Measurements from ENCODE around the gene TOR3A. TPM values are rescaled to one million over a fixed set of nuclear protein-coding genes. Genes with fewer than 3 reads are reported as not detected.
A peak's percentile ranks its signal among the peaks of the same experiment; 100 is the strongest.

The TOR3A gene
- total and polyA plus RNA-seq, 2 of the 13 experiments (the other 11 are each of a cell fraction or from before 2014, with no cell fraction given) = 14.7 to 28.4 TPM

DNA sequence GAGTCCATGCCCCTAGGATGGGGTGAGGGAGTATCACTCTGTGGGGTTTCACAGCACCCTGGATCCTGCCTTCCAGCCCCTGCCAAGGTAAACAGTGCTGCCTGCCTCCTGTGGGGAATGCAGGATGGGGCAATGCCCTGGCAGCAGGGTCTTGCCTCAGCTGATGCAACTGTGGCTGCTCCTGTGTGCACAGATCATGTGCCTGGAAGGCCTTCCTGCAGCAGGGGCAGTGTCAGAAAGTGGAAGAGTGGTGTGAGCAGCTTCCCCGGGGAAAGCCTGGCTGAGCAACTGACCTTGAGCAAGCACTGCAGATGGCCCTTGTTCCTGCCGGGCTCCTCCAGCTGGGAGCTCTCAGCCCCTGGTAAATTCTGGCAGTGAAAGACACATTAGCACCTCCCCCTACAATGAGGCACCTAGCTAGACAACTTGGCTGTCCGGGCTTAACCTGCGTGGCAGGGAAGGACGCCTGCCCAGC is 9.9 kb downstream of the TOR3A start (continued):
- TF ChIP-seq, protein P1, sequence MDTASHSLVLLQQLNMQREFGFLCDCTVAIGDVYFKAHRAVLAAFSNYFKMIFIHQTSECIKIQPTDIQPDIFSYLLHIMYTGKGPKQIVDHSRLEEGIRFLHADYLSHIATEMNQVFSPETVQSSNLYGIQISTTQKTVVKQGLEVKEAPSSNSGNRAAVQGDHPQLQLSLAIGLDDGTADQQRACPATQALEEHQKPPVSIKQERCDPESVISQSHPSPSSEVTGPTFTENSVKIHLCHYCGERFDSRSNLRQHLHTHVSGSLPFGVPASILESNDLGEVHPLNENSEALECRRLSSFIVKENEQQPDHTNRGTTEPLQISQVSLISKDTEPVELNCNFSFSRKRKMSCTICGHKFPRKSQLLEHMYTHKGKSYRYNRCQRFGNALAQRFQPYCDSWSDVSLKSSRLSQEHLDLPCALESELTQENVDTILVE (CRISPR knock-in tag; IDR thresholded peaks at IDR 0.05) = peak; percentile 76
- no peak for TF ChIP-seq MAZ (IDR thresholded peaks at IDR 0.05; ENCODE audit: borderline replicate concordance, low read depth, low read length)
- TF ChIP-seq MAZ (CRISPR knock-in tag; IDR thresholded peaks at IDR 0.05; ENCODE audit: low read depth) = peak; percentile 74
- no peak for TF ChIP-seq RORA (CRISPR knock-in tag; IDR thresholded peaks at IDR 0.05)
- TF ChIP-seq, protein P2, sequence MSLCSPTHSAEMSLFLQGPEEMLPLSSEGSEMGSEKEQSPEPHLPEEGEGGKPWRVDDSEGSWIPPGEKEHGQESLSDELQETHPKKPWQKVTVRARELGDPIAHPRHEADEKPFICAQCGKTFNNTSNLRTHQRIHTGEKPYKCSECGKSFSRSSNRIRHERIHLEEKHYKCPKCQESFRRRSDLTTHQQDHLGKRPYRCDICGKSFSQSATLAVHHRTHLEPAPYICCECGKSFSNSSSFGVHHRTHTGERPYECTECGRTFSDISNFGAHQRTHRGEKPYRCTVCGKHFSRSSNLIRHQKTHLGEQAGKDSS (CRISPR knock-in tag; IDR thresholded peaks at IDR 0.05; ENCODE audit: borderline replicate concordance, low read depth) = 0 out of 2 replicates have a peak, but pooled peaks have one; percentile 63
- no peak for TF ChIP-seq NFKBIZ (CRISPR knock-in tag; IDR thresholded peaks at IDR 0.05)
- TF ChIP-seq ZNF773 (CRISPR knock-in tag; IDR thresholded peaks at IDR 0.05; ENCODE audit: borderline replicate concordance) = no peak
- TF ChIP-seq SIN3A (IDR thresholded peaks at IDR 0.05; ENCODE audit: borderline replicate concordance, low read depth, low read length) = no peak
- TF ChIP-seq NFE2L2 (IDR thresholded peaks at IDR 0.05; ENCODE audit: low read length) = no peak
- no peak for TF ChIP-seq RFXANK (CRISPR knock-in tag; IDR thresholded peaks at IDR 0.05)
- TF ChIP-seq MIER2 (CRISPR knock-in tag; IDR thresholded peaks at IDR 0.05) = no peak
- no peak for TF ChIP-seq MBNL3 (CRISPR knock-in tag; conservative IDR thresholded peaks at IDR 0.05)
- TF ChIP-seq ZFAT (CRISPR knock-in tag; conservative IDR thresholded peaks at IDR 0.05) = no peak
- no peak for TF ChIP-seq TCF7L2 (IDR thresholded peaks at IDR 0.05; ENCODE audit: low read depth, low read length)
- TF ChIP-seq, protein P3, sequence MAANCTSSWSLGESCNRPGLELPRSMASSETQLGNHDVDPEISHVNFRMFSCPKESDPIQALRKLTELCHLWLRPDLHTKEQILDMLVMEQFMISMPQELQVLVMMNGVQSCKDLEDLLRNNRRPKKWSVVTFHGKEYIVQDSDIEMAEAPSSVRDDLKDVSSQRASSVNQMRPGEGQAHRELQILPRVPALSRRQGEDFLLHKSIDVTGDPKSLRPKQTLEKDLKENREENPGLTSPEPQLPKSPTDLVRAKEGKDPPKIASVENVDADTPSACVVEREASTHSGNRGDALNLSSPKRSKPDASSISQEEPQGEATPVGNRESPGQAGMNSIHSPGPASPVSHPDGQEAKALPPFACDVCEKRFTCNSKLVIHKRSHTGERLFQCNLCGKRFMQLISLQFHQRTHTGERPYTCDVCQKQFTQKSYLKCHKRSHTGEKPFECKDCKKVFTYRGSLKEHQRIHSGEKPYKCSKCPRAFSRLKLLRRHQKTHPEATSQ (CRISPR knock-in tag; IDR thresholded peaks at IDR 0.05; ENCODE audit: borderline replicate concordance) = no peak
- no peak for TF ChIP-seq SRSF4 (IDR thresholded peaks at IDR 0.05; ENCODE audit: low read depth, low read length, poor library complexity, severe bottlenecking)
- TF ChIP-seq PAF1 (CRISPR knock-in tag; IDR thresholded peaks at IDR 0.05) = peak; percentile 70; the same call in 1 of the 2 replicates
- no peak for TF ChIP-seq ZNF224 (CRISPR knock-in tag; IDR thresholded peaks at IDR 0.05)
- TF ChIP-seq ZNF615 (CRISPR knock-in tag; IDR thresholded peaks at IDR 0.05; ENCODE audit: borderline replicate concordance) = no peak
- TF ChIP-seq HNRNPUL1 (IDR thresholded peaks at IDR 0.05; ENCODE audit: low read depth, low read length) = no peak
- TF ChIP-seq JUN (CRISPR knock-in tag; IDR thresholded peaks at IDR 0.05) = no peak
- TF ChIP-seq ISL2 (CRISPR knock-in tag; IDR thresholded peaks at IDR 0.05) = no peak
- no peak for TF ChIP-seq CAMTA2 (CRISPR knock-in tag; IDR thresholded peaks at IDR 0.05; ENCODE audit: borderline replicate concordance)
- no peak for TF ChIP-seq HDAC6 (IDR thresholded peaks at IDR 0.05; ENCODE audit: low read depth, low read length)
- TF ChIP-seq, protein P4, sequence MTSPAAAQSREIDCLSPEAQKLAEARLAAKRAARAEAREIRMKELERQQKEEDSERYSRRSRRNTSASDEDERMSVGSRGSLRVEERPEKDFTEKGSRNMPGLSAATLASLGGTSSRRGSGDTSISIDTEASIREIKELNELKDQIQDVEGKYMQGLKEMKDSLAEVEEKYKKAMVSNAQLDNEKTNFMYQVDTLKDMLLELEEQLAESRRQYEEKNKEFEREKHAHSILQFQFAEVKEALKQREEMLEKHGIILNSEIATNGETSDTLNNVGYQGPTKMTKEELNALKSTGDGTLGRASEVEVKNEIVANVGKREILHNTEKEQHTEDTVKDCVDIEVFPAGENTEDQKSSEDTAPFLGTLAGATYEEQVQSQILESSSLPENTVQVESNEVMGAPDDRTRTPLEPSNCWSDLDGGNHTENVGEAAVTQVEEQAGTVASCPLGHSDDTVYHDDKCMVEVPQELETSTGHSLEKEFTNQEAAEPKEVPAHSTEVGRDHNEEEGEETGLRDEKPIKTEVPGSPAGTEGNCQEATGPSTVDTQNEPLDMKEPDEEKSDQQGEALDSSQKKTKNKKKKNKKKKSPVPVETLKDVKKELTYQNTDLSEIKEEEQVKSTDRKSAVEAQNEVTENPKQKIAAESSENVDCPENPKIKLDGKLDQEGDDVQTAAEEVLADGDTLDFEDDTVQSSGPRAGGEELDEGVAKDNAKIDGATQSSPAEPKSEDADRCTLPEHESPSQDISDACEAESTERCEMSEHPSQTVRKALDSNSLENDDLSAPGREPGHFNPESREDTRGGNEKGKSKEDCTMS (CRISPR knock-in tag; conservative IDR thresholded peaks at IDR 0.05) = no peak
- TF ChIP-seq ZNF780A (CRISPR knock-in tag; IDR thresholded peaks at IDR 0.05) = peak; percentile 75; the same call in 1 of the 2 replicates
- TF ChIP-seq NFE2 (CRISPR knock-in tag; IDR thresholded peaks at IDR 0.05) = no peak
- TF ChIP-seq ZFY (CRISPR knock-in tag; IDR thresholded peaks at IDR 0.05) = peak; percentile 69

Data from HepG2 (cell line).